Activated CD8-positive, alpha-beta memory T cell treated with anti-CD3 and anti-CD28 coated beads, Interleukin-2, amount 10 ng/mL, durations not matched to agents 7 days and 5 days (primary cell): ENCODE results near the gene PTPN9. TPM values are rescaled to one million over a fixed set of nuclear protein-coding genes. Genes with fewer than 3 reads are reported as not detected.
"Not testable (repeated sequence)": the region's sequence is repeated elsewhere in the genome, so short reads cannot be mapped to it uniquely, and the experiment has no call there.

Source experiments
- ATAC-seq: fragments of 150-1000 bp; cut with Tn5 transposase; one replicate; pipeline ENCODE4 v1.10.0; 2021; ENCODE audit warnings: moderate library complexity
- CTCF ChIA-PET: fragments of 350-600 bp; sonication (Branson Sonifier 250); formaldehyde crosslinking; loops from one replicate; lab custom pipeline; 2021; ENCODE audit warnings: antibody characterized with exemption; lab: Charles Lee
- DNase-seq: peaks from one replicate; pipeline ENCODE4 v3.0.0-alpha.2; 2020
- H3K27ac Mint-ChIP-seq: one replicate; pipeline ENCODE4 v1.8.0; 2021; ENCODE audit warnings: mild to moderate bottlenecking, mixed read lengths
- H3K27me3 Mint-ChIP-seq: one replicate; pipeline ENCODE4 v1.8.0; 2021; ENCODE audit warnings: mixed read lengths
- H3K36me3 Mint-ChIP-seq: one replicate; pipeline ENCODE4 v1.8.0; 2021; ENCODE audit warnings: mild to moderate bottlenecking, mixed read lengths
- H3K4me1 Mint-ChIP-seq: one replicate; pipeline ENCODE4 v1.8.0; 2021; ENCODE audit warnings: mixed read lengths
- H3K4me3 Mint-ChIP-seq: one replicate; pipeline ENCODE4 v1.8.0; 2021; ENCODE audit warnings: mild to moderate bottlenecking, moderate library complexity, mixed read lengths
- H3K9me3 Mint-ChIP-seq: one replicate; pipeline ENCODE4 v1.8.0; 2022; ENCODE audit warnings: low read depth, mixed read lengths
- total RNA-seq, 2 experiments: library from RNA; stranded (reverse); gene quantifications; one replicate each; pipeline ENCODE4 v1.2.3, GENCODE V29; 2021

The PTPN9 gene
- total RNA-seq, 2 experiments from 2014 or later = 34.0 to 41.9 TPM

GRCh38 chr15:75597667-75598341, 18.7 kb upstream of the PTPN9 start:
- peak; percentile 84 for DNase-seq
- Mint-ChIP-seq H3K4me3 (peak overlapping the region; percentile 46), H3K9me3 (no peaks in the 10 kb centered on the region), H3K36me3 (peaks cover 46% of the 10 kb centered on the region), H3K4me1 (peaks cover 41% of the 10 kb centered on the region), H3K27me3 (no peaks in the 10 kb centered on the region), H3K27ac (peak overlapping the region; percentile 92)
- CTCF ChIA-PET = interaction anchor here (0.6 to 5.0 kb wide), 21 partner anchors 10 to 262 kb away, joined by 3 to 52 read pairs (median 4); partner anchors contain the start of genes COMMD4, IMP3, MAN2C1 and PTPN9
- ATAC-seq = peak; percentile 83

GRCh38 chr15:75596703-75597345, 17.7 kb upstream of the PTPN9 start:
- Mint-ChIP-seq H3K9me3 (no peaks in the 10 kb centered on the region), H3K27me3 (no peaks in the 10 kb centered on the region), H3K36me3 (peaks cover 43% of the 10 kb centered on the region), H3K27ac (peak overlapping the region; percentile 92), H3K4me3 (peak overlapping the region; percentile 46), H3K4me1 (peaks cover 41% of the 10 kb centered on the region)
- CTCF ChIA-PET = interaction anchor here (0.5 to 5.0 kb wide), 17 partner anchors 11 to 229 kb away, joined by 3 to 52 read pairs (median 7); partner anchors contain the start of genes IMP3, MAN2C1, PTPN9 and SNUPN
- ATAC-seq (no peak), DNase-seq (no peak)

- Mint-ChIP-seq H3K4me3 (no peak overlapping the region), H3K4me1 (peaks cover 42% of the 10 kb centered on the region), H3K27me3 (no peaks in the 10 kb centered on the region), H3K9me3 (no peaks in the 10 kb centered on the region), H3K27ac (no peak overlapping the region), H3K36me3 (peaks cover 31% of the 10 kb centered on the region)
- ATAC-seq (no peak), DNase-seq (no peak)
- CTCF ChIA-PET = interaction anchor here (1.0 to 3.6 kb wide), 2 partner anchors 16 to 139 kb away, joined by 3 to 10 read pairs; no protein-coding TSS in a partner anchor
Measured at GRCh38 chr15:75594276-75594675, 15.2 kb upstream of the PTPN9 start.

- no peak overlapping the region for H3K27ac Mint-ChIP-seq
- no peak for ATAC-seq
- H3K4me3 Mint-ChIP-seq = no peak overlapping the region
- no peaks in the 10 kb centered on the region for H3K27me3 Mint-ChIP-seq
- DNase-seq = no peak
- peaks cover 18% of the 10 kb centered on the region for H3K4me1 Mint-ChIP-seq
- CTCF ChIA-PET = interaction anchor here (2.1 kb wide), 1 partner anchor 49 kb away, joined by 6 read pairs; the partner anchor contains the start of gene IMP3
- H3K9me3 Mint-ChIP-seq = no peaks in the 10 kb centered on the region
- H3K36me3 Mint-ChIP-seq = peaks cover 29% of the 10 kb centered on the region
Measured at GRCh38 chr15:75591655-75592364, 12.7 kb upstream of the PTPN9 start.

- ATAC-seq = no peak
- no peaks in the 10 kb centered on the region for H3K9me3 Mint-ChIP-seq
- CTCF ChIA-PET = no interaction called here
- H3K36me3 Mint-ChIP-seq = peaks cover 23% of the 10 kb centered on the region
- peaks cover 7% of the 10 kb centered on the region for H3K4me1 Mint-ChIP-seq
- H3K4me3 Mint-ChIP-seq = no peak overlapping the region
- no peak overlapping the region for H3K27ac Mint-ChIP-seq
- no peaks in the 10 kb centered on the region for H3K27me3 Mint-ChIP-seq
- no peak for DNase-seq
Measured at GRCh38 chr15:75590239-75590638, 11.1 kb upstream of the PTPN9 start.

- H3K4me1 Mint-ChIP-seq = peaks cover 7% of the 10 kb centered on the region
- H3K27me3 Mint-ChIP-seq = no peaks in the 10 kb centered on the region
- DNase-seq (no peak), ATAC-seq (no peak)
- H3K36me3 Mint-ChIP-seq = peaks cover 22% of the 10 kb centered on the region
- H3K4me3 Mint-ChIP-seq = no peak overlapping the region
- CTCF ChIA-PET = no interaction called here
- H3K27ac Mint-ChIP-seq = no peak overlapping the region
- H3K9me3 Mint-ChIP-seq = no peaks in the 10 kb centered on the region
Measured at GRCh38 chr15:75589071-75589470, 10.0 kb upstream of the PTPN9 start.

GRCh38 chr15:75586422-75586821, 7.3 kb upstream of the PTPN9 start:
- peaks cover 22% of the 10 kb centered on the region for H3K36me3 Mint-ChIP-seq
- CTCF ChIA-PET, H3K4me1 Mint-ChIP-seq, H3K9me3 Mint-ChIP-seq, DNase-seq, H3K27me3 Mint-ChIP-seq, H3K27ac Mint-ChIP-seq, H3K4me3 Mint-ChIP-seq, ATAC-seq: not testable (repeated sequence)

- no peak overlapping the region for H3K4me3 Mint-ChIP-seq
- no peaks in the 10 kb centered on the region for H3K9me3 Mint-ChIP-seq
- ATAC-seq (no peak), DNase-seq (no peak)
- H3K4me1 Mint-ChIP-seq = peaks cover 7% of the 10 kb centered on the region
- no peaks in the 10 kb centered on the region for H3K27me3 Mint-ChIP-seq
- no peak overlapping the region for H3K27ac Mint-ChIP-seq
- CTCF ChIA-PET = interaction anchor here (1.6 kb wide), 1 partner anchor 13 kb away, joined by 8 read pairs; no protein-coding TSS in a partner anchor
- H3K36me3 Mint-ChIP-seq = peaks cover 16% of the 10 kb centered on the region
Measured at GRCh38 chr15:75584121-75584520, 5.0 kb upstream of the PTPN9 start.

GRCh38 chr15:75583701-75584100, 4.6 kb upstream of the PTPN9 start:
- peaks cover 7% of the 10 kb centered on the region for H3K4me1 Mint-ChIP-seq
- peaks cover 15% of the 10 kb centered on the region for H3K36me3 Mint-ChIP-seq
- H3K27ac Mint-ChIP-seq = no peak overlapping the region
- no peaks in the 10 kb centered on the region for H3K27me3 Mint-ChIP-seq
- H3K9me3 Mint-ChIP-seq = no peaks in the 10 kb centered on the region
- H3K4me3 Mint-ChIP-seq = no peak overlapping the region
- DNase-seq = no peak
- CTCF ChIA-PET = interaction anchor here (0.9 to 1.6 kb wide), 2 partner anchors 13 to 18 kb away, joined by 3 to 8 read pairs; no protein-coding TSS in a partner anchor
- no peak for ATAC-seq

GRCh38 chr15:75582943-75583342, 3.8 kb upstream of the PTPN9 start:
- not testable (repeated sequence) for DNase-seq, H3K4me3 Mint-ChIP-seq, ATAC-seq, H3K4me1 Mint-ChIP-seq, H3K27ac Mint-ChIP-seq, H3K9me3 Mint-ChIP-seq, H3K27me3 Mint-ChIP-seq
- peaks cover 13% of the 10 kb centered on the region for H3K36me3 Mint-ChIP-seq
- CTCF ChIA-PET = interaction anchor here (0.9 to 1.6 kb wide), 2 partner anchors 14 to 17 kb away, joined by 3 to 8 read pairs; no protein-coding TSS in a partner anchor

GRCh38 chr15:75578173-75578947, 755 bp downstream of the PTPN9 start:
- H3K27ac Mint-ChIP-seq = peak overlapping the region; percentile 91
- no peaks in the 10 kb centered on the region for H3K27me3 Mint-ChIP-seq
- H3K4me3 Mint-ChIP-seq = peak overlapping the region; percentile 85
- DNase-seq (peak; percentile 52), ATAC-seq (peak; percentile 72)
- CTCF ChIA-PET = interaction anchor here (0.7 to 2.8 kb wide), 18 partner anchors 9 to 211 kb away, joined by 3 to 37 read pairs (median 4); partner anchors contain the start of genes IMP3, MAN2C1, SIN3A and SNUPN
- H3K9me3 Mint-ChIP-seq = no peaks in the 10 kb centered on the region
- peaks cover 11% of the 10 kb centered on the region for H3K36me3 Mint-ChIP-seq
- peaks cover 34% of the 10 kb centered on the region for H3K4me1 Mint-ChIP-seq

- Mint-ChIP-seq H3K4me1 (peaks cover 40% of the 10 kb centered on the region), H3K9me3 (no peaks in the 10 kb centered on the region), H3K36me3 (peaks cover 14% of the 10 kb centered on the region), H3K27me3 (no peaks in the 10 kb centered on the region), H3K4me3 (peak overlapping the region; percentile 85), H3K27ac (peak overlapping the region; percentile 91)
- CTCF ChIA-PET = interaction anchor here (0.8 to 2.8 kb wide), 7 partner anchors 17 to 210 kb away, joined by 3 to 37 read pairs (median 4); partner anchors contain the start of genes IMP3, MAN2C1 and SNUPN
- DNase-seq (no peak), ATAC-seq (no peak)
Measured at GRCh38 chr15:75577401-75578172, 1.5 kb downstream of the PTPN9 start.
